ENCODE results near the gene HBB.

DNA sequence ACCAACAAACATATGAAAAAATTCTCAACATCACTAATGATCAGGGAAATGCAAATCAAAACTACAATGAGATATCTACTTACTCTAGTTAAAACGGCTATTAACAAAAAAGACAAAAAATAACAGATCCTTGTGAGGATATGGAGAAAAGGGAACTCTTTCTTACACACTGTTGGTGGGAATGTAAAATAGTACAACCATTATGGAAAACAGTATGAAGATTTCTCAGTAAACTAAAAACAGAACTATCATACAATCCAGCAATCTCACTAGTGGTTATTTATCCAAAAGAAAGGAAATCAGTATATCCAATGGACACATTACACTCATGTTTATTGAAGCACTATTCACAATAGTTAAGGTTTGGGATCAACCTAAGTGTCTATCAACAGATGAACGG, 39.0 kb upstream of the HBB start:
- TF ChIP-seq POLR2A (IDR thresholded peaks at IDR 0.05): no peak
- TF ChIP-seq, protein P1, sequence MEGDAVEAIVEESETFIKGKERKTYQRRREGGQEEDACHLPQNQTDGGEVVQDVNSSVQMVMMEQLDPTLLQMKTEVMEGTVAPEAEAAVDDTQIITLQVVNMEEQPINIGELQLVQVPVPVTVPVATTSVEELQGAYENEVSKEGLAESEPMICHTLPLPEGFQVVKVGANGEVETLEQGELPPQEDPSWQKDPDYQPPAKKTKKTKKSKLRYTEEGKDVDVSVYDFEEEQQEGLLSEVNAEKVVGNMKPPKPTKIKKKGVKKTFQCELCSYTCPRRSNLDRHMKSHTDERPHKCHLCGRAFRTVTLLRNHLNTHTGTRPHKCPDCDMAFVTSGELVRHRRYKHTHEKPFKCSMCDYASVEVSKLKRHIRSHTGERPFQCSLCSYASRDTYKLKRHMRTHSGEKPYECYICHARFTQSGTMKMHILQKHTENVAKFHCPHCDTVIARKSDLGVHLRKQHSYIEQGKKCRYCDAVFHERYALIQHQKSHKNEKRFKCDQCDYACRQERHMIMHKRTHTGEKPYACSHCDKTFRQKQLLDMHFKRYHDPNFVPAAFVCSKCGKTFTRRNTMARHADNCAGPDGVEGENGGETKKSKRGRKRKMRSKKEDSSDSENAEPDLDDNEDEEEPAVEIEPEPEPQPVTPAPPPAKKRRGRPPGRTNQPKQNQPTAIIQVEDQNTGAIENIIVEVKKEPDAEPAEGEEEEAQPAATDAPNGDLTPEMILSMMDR (IDR thresholded peaks at IDR 0.05): no peak
- TF ChIP-seq POLR2AphosphoS5 (IDR thresholded peaks at IDR 0.05): no peak
- no peak for TF ChIP-seq EP300 (IDR thresholded peaks at IDR 0.05)

Data from stomach (tissue), 4 donors.